Fibroblast of skin of scalp (primary cell): ENCODE measurements around the gene GPBP1L1. TPM values are rescaled to one million over a fixed set of nuclear protein-coding genes. Genes with fewer than 3 reads are reported as not detected.
A peak's percentile ranks its signal among the peaks of the same experiment; 100 is the strongest.
"Not testable (repeated sequence)": the region's sequence is repeated elsewhere in the genome, so short reads cannot be mapped to it uniquely, and the experiment has no call there.

Experiments
- DNase-seq: peaks from one replicate; pipeline ENCODE4 v3.0.0-alpha.2; 2013
- polyA plus RNA-seq, 2 experiments: library from polyadenylated mRNA; unstranded; fragments of 120-200 nt; gene quantifications; one replicate each; pipeline ENCODE4 v1.2.1, GENCODE V29; 2013; ENCODE audit not compliant: insufficient read length in 2 of 2

The GPBP1L1 gene
- 47.2 TPM for polyA plus RNA-seq (2013, experiment 1 of 2; ENCODE audit: insufficient read length)
- 50.2 TPM for polyA plus RNA-seq (2013, experiment 2 of 2; ENCODE audit: insufficient read length)

GRCh38 chr1:45686288-45687013, at the start of gene GPBP1L1:
TSS of gene GPBP1L1 (minus strand) at chr1:45686533. CDS start at chr1:45659087, 27,446 bp downstream.
- peak; percentile 97 for DNase-seq

- DNase-seq: no peak
Observed at GRCh38 chr1:45730780-45731319, 44.5 kb upstream of the GPBP1L1 start.

GRCh38 chr1:45730075-45730779, 43.9 kb upstream of the GPBP1L1 start:
- no peak for DNase-seq

GRCh38 chr1:45726007-45726406, 39.7 kb upstream of the GPBP1L1 start:
- not testable (repeated sequence) for DNase-seq

GRCh38 chr1:45723248-45723930, 37.1 kb upstream of the GPBP1L1 start:
- DNase-seq: peak; percentile 19

DNA sequence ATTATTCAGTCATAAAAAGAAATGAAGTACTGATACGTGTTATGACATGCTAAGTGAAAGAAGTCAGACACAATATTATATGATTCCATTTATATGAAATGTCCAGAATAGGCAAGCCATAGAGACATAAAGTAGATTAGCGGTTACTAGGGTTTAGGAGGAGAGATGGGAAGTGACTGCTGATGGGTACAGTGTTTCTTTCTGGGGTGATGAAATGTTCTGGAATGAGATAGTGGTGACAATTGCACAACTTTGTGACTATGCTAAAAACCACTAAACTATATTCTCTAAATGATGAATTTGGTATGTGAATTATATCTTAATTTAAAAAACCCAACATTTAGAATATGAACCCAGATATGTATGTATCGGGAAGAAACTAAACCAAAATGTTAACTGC, 36.5 kb upstream of the GPBP1L1 start:
- peak; percentile 75 for DNase-seq

DNA sequence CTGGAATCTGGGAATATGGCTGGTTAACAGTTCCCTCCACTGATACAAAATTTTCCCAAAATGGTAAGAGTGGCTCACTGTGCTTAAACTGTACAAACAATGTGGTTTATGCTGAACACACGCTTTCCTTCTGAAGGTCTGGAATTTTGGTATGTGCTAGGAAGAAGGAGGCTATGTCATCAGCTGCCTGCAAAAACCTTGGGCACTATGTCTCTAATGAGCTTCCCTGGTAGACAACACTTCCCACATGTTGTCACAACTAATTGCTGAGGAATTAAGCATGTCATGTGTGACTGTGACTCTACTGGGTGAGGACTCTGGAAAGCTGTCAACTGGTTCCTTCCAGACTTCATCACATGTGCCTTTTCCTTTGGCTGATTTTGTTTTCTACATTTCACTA, 34.9 kb upstream of the GPBP1L1 start:
- DNase-seq: peak; percentile 93

DNA sequence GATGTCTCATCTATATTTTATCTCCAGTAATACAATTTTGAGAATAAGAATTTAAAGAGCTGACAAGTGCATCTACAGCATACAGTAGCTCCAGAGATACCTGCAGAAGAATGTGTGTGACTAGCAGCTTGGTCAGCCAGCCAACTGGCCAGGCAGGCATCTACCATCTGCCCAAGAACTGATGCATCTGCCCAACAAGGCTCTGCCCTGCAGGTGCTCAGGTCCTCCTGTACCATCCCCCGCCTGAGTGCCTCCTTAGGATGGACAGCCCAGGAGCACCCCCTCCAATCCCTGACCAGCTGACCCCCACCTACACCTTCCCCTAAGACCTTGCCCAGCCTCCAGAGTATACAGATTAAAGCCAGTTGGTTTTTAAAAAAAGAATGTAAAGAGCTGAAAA, 32.0 kb upstream of the GPBP1L1 start:
- DNase-seq: no peak

DNA sequence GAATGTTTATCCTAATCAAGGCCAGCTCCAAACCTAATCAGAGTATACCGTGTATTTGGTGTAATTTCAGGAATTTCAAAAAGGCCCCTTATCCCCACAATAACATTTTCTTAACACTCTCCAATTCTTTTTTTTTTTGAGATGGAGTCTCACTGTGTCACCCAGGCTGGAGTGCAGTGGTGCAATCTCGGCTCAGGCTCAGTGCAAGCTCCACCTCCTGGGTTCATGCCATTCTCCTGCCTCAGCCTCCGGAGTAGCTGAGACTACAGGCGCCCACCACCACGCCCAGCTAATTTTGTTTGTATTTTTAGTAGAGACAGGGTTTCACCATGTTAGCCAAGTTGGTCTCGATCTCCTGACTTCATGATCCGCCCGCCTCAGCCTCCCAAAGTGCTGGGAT, 31.1 kb upstream of the GPBP1L1 start:
- DNase-seq: peak; percentile 30

DNA sequence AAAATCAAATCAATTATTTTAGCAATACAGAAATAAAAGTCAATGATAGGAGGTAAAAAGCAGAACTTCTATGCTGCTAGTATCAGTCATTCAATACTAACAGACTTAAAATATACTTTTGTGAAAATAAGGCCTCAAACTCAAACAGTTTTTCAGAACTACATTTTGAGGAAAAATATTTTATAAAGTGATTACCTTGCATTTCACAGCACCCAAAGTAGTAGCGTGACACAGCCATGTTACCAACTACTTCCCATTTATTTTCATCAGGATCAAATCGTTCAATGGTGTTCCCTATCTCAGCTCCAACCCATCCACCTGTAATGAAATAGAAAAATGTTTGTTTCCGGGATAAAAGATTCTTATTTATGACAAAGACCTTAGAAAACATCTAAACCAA, 30.4 kb upstream of the GPBP1L1 start:
- no peak for DNase-seq

- no peak for DNase-seq
Observed at GRCh38 chr1:45713711-45714110, 27.4 kb upstream of the GPBP1L1 start.

- DNase-seq: no peak
Observed at GRCh38 chr1:45704637-45705036, 18.3 kb upstream of the GPBP1L1 start.

GRCh38 chr1:45694823-45695222, 8.5 kb upstream of the GPBP1L1 start:
- DNase-seq: no peak

DNA sequence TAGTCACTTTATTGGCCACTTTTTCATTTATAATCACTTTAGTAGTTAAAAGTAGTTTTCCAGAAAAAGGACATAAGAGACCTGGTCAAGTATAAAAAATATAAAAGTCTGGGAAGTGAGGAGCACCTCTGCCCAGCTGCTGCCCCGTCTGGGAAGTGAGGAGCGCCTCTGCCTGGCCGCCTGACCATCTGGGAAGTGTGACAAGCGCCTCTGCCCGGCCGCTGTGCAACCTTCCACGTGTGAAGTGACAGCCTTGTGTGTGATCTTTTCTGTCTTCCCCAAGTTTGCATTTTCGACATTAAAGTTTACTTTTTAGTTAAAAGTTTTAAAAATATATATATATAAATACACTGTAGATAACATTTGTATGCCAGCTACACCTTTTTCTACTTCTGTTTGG, 7.5 kb upstream of the GPBP1L1 start:
- DNase-seq: not testable (repeated sequence)

GRCh38 chr1:45687754-45688740, 1.7 kb upstream of the GPBP1L1 start, which contains the start of gene TMEM69:
TSS of gene TMEM69 (plus strand) at chr1:45688181. CDS start at chr1:45691069, 2,888 bp downstream.
- DNase-seq: peak; percentile 92

DNA sequence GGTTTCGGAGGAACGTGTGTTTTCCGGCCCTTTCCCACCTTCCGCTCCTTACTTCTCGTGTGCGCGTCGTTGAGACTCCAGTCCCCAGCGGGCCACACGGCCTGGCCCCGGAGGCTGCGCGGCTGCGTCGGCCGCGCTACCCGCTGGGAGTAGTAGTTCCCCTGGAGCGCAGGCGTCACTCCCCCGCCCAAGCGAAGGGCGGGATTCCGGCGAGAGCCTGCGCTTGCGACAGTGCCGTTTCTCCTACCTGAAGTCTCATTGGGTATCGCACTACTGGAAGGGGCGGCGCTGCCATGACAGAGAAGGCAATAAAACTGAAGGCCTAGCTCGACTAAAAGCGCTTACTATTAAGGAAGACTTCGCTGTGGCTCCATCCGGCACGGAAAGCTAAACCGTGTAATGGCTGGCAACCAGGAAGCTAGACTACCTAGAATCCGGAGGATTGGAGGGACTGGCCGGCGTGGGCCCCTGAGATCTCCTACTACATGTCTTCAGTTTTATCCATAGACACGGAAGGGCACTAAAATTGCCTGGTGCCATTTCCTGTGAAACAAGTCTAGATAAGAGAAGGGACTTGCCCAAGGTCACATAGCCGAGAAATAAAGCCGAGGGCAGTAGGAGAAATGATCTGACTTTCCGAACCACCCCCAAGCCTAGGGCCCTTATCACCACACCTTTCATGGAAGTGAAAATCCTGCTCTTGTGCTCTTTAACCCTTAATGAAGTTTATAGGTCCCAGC, 851 bp upstream of the GPBP1L1 start:
- peak; percentile 99 for DNase-seq

GRCh38 chr1:45686015-45686287, 382 bp downstream of the GPBP1L1 start:
- peak; percentile 14 for DNase-seq

- DNase-seq: peak; percentile 9
Observed at GRCh38 chr1:45685308-45686014, 872 bp downstream of the GPBP1L1 start.

GRCh38 chr1:45684402-45684801, 1.9 kb downstream of the GPBP1L1 start:
- no peak for DNase-seq

DNA sequence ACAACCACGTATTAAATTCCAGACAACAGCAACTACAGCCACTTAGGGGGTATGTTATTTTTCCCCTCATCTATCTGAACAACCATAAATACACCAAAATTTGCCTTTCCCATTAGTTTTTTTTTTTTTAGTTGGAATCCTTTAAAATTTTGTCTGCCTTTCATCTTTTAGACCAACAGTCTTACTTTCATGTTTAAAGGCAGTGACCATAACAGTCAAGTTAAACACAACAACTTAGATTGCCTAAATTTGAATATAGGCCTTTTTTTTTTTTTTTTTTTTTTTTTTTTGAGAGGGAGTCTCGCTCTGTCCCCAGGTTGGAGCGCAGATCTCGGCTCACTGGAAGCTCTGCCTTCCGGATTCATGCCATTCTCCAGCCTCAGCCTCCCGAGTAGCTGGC, 3.4 kb downstream of the GPBP1L1 start:
- no peak for DNase-seq

DNA sequence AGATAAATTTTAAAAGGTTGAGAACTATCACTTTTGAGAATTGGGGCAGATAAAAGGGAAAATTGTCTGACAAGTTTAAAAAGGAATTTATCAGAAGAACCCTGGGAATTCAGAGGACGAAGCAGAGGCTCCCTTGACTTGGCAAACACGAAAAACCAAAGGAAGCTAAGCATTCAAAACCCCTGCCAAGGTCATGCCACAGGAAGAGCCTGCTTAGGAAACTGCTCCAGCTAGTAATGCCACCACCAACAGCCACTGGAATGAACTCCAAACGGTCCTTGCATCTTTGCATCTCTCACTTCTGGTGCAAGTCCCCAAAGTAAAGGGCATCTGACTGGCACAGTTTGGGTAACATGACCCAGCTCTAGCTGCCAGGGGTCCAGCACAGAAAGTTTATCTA, 7.2 kb downstream of the GPBP1L1 start:
- DNase-seq: no peak
